IMR-90 (cell line): ENCODE measurements around the gene MRPS34. TPM values are rescaled to one million over a fixed set of nuclear protein-coding genes. Genes with fewer than 3 reads are reported as not detected.

Source experiments
- ATAC-seq: fragments of 200-7000 bp; cut with Tn5 transposase; 2 replicates; pipeline ENCODE4 v1.9.1; 2020; ENCODE audit warnings: low read depth, mild to moderate bottlenecking, moderate library complexity
- BruUV-seq: library from RNA; stranded (reverse); fragments of 400-500 nt; replicated peaks from 2 replicates; lab custom pipeline; 2021; lab: Mats Ljungman, UMichigan
- CTCF ChIA-PET: fragments of 300-600 bp; formaldehyde crosslinking; extraction: SDS; loops from one replicate; lab custom pipeline; 2021; ENCODE audit warnings: antibody characterized with exemption; lab: Yijun Ruan, JAX
- POLR2A ChIA-PET: fragments of 300-600 bp; sonication (Branson Sonifier 250); formaldehyde crosslinking; loops from one replicate; lab custom pipeline; 2022; ENCODE audit warnings: antibody characterized with exemption; ENCODE audit not compliant: unreplicated experiment; lab: Charles Lee
- DNase-seq: peaks from one replicate; pipeline ENCODE4 v3.0.0; 2013
- H2AFZ ChIP-seq: replicated peaks from 2 replicates; pipeline ENCODE3; 2013; ENCODE audit warnings: low read length, mild to moderate bottlenecking; ENCODE audit not compliant: poor library complexity
- H2AK5ac ChIP-seq: 2 replicates; pipeline ENCODE4 v1.6.1; 2013; ENCODE audit warnings: low read depth, low read length, inconsistent platforms
- H2AK9ac ChIP-seq: replicated peaks from 2 replicates; pipeline ENCODE3; 2013; ENCODE audit warnings: mild to moderate bottlenecking, low read depth, low read length, moderate library complexity; ENCODE audit not compliant: poor library complexity
- H2BK120ac ChIP-seq: 2 replicates; pipeline ENCODE4 v1.6.1; 2013; ENCODE audit warnings: low read depth, low read length, inconsistent platforms
- H2BK15ac ChIP-seq: 3 replicates; pipeline ENCODE4 v1.6.1; 2013; ENCODE audit warnings: low read depth, low read length, inconsistent platforms
- H2BK20ac ChIP-seq: 2 replicates; pipeline ENCODE4 v1.6.1; 2013; ENCODE audit warnings: low read depth, mild to moderate bottlenecking, inconsistent platforms, low read length, moderate library complexity
- H2BK5ac ChIP-seq: 2 replicates; pipeline ENCODE4 v1.6.1; 2013; ENCODE audit warnings: mild to moderate bottlenecking, low read depth, low read length, inconsistent platforms; ENCODE audit not compliant: poor library complexity, severe bottlenecking
- H3K14ac ChIP-seq: replicated peaks from 2 replicates; pipeline ENCODE4 v1.6.1; 2013; ENCODE audit warnings: low read depth, low read length, inconsistent platforms
- H3K18ac ChIP-seq: 2 replicates; pipeline ENCODE4 v1.6.1; 2013; ENCODE audit warnings: low read depth, low read length, control low read depth
- H3K23ac ChIP-seq: 2 replicates; pipeline ENCODE4 v1.6.1; 2013; ENCODE audit warnings: low read depth, low read length, inconsistent platforms
- H3K27ac ChIP-seq: 2 replicates; pipeline ENCODE4 v1.5.1; 2013; ENCODE audit warnings: mild to moderate bottlenecking, control low read depth, low read length; ENCODE audit not compliant: insufficient read depth
- H3K27me3 ChIP-seq: 2 replicates; pipeline ENCODE4 v1.6.1; 2013; ENCODE audit warnings: low read length; ENCODE audit not compliant: control insufficient read depth, insufficient read depth
- H3K36me3 ChIP-seq: 2 replicates; pipeline ENCODE4 v1.6.1; 2013; ENCODE audit warnings: low read length, mixed read lengths; ENCODE audit not compliant: control insufficient read depth, insufficient read depth
- H3K4ac ChIP-seq: 2 replicates; pipeline ENCODE4 v1.6.1; 2013; ENCODE audit warnings: low read depth, low read length, inconsistent platforms
- H3K4me1 ChIP-seq: 2 replicates; pipeline ENCODE4 v1.6.1; 2013; ENCODE audit warnings: low read length, mixed read lengths; ENCODE audit not compliant: control insufficient read depth, insufficient read depth
- H3K4me2 ChIP-seq: 2 replicates; pipeline ENCODE4 v1.6.1; 2013; ENCODE audit warnings: low read depth, mild to moderate bottlenecking, control low read depth, low read length, moderate library complexity
- H3K4me3 ChIP-seq: 2 replicates; pipeline ENCODE4 v1.5.1; 2013; ENCODE audit warnings: low read depth, mild to moderate bottlenecking, control low read depth, low read length, moderate library complexity; ENCODE audit not compliant: insufficient read depth
- H3K56ac ChIP-seq: 2 replicates; pipeline ENCODE4 v1.6.1; 2013; ENCODE audit warnings: low read length, inconsistent platforms; ENCODE audit not compliant: insufficient read depth; ENCODE audit errors: extremely low read depth
- H3K79me1 ChIP-seq, 2 experiments: 2 replicates each; pipeline ENCODE4 v1.6.1; 2013; ENCODE audit warnings: low read length in 2 of 2, inconsistent platforms in 1 of 2, low read depth in 1 of 2
- H3K9ac ChIP-seq: 2 replicates; pipeline ENCODE4 v1.6.1; 2013; ENCODE audit warnings: low read depth, low read length, control low read depth
- H3K9me1 ChIP-seq: 2 replicates; pipeline ENCODE4 v1.6.1; 2013; ENCODE audit warnings: low read length, inconsistent platforms; ENCODE audit not compliant: insufficient read depth
- H3K9me3 ChIP-seq: 2 replicates; pipeline ENCODE4 v1.6.1; 2013; ENCODE audit warnings: low read length; ENCODE audit not compliant: control insufficient read depth, insufficient read depth
- H4K20me1 ChIP-seq: 2 replicates; pipeline ENCODE4 v1.6.1; 2013; ENCODE audit warnings: low read length, inconsistent platforms; ENCODE audit not compliant: insufficient read depth
- H4K5ac ChIP-seq: 2 replicates; pipeline ENCODE4 v1.6.1; 2013; ENCODE audit warnings: mild to moderate bottlenecking, low read depth, low read length, control low read depth
- H4K8ac ChIP-seq, 2 experiments: 2 replicates each; pipeline ENCODE4 v1.6.1; 2013; ENCODE audit warnings: low read depth in 2 of 2, low read length in 2 of 2, control low read depth in 1 of 2, inconsistent platforms in 1 of 2
- H4K91ac ChIP-seq: 2 replicates; pipeline ENCODE4 v1.6.1; 2013; ENCODE audit warnings: low read depth, low read length, inconsistent platforms; ENCODE audit not compliant: insufficient read depth
- BHLHE40 ChIP-seq: fragments of 150-350 bp; IDR thresholded peaks from 2 replicates; pipeline ENCODE4 v1.6.1; 2016; ENCODE audit warnings: mild to moderate bottlenecking, low read depth, low read length
- CEBPB ChIP-seq: IDR thresholded peaks from 2 replicates; pipeline ENCODE4 v1.6.1; 2012; ENCODE audit warnings: low read depth, low read length, improper control_type of control experiment
- CHD1 ChIP-seq: IDR thresholded peaks from 2 replicates; pipeline ENCODE4 v1.6.1; 2012; ENCODE audit warnings: low read depth, low read length, improper control_type of control experiment
- FOS ChIP-seq: fragments of 150-350 bp; IDR thresholded peaks from 2 replicates; pipeline ENCODE4 v1.6.1; 2016; ENCODE audit warnings: low read depth, low read length
- MAFK ChIP-seq: IDR thresholded peaks from 2 replicates; pipeline ENCODE4 v1.6.1; 2012; ENCODE audit warnings: low read depth, low read length, improper control_type of control experiment
- MAZ ChIP-seq: IDR thresholded peaks from 2 replicates; pipeline ENCODE4 v1.6.1; 2012; ENCODE audit warnings: low read depth, mild to moderate bottlenecking, low read length, improper control_type of control experiment, moderate library complexity, borderline replicate concordance
- MXI1 ChIP-seq: IDR thresholded peaks from 2 replicates; pipeline ENCODE4 v1.6.1; 2012; ENCODE audit warnings: low read depth, mild to moderate bottlenecking, low read length, moderate library complexity, borderline replicate concordance
- NFE2L2 ChIP-seq: fragments of 150-350 bp; IDR thresholded peaks from 2 replicates; pipeline ENCODE4 v1.6.1; 2016; ENCODE audit warnings: low read depth, mild to moderate bottlenecking, low read length
- POLR2A ChIP-seq: IDR thresholded peaks from 2 replicates; pipeline ENCODE4 v1.6.1; 2012; ENCODE audit warnings: mild to moderate bottlenecking, low read depth, low read length
- RAD21 ChIP-seq: IDR thresholded peaks from 2 replicates; pipeline ENCODE4 v1.6.1; 2012; ENCODE audit warnings: low read length, improper control_type of control experiment
- RCOR1 ChIP-seq: IDR thresholded peaks from 2 replicates; pipeline ENCODE4 v1.6.1; 2012; ENCODE audit warnings: mild to moderate bottlenecking, low read length, improper control_type of control experiment; ENCODE audit not compliant: insufficient replicate concordance
- RFX5 ChIP-seq: IDR thresholded peaks from 2 replicates; pipeline ENCODE4 v1.8.0; 2012; ENCODE audit warnings: low read depth, mild to moderate bottlenecking, low read length, moderate library complexity
- SMC3 ChIP-seq: fragments of 150-350 bp; IDR thresholded peaks from 2 replicates; pipeline ENCODE4 v1.6.1; 2016; ENCODE audit warnings: low read depth, mild to moderate bottlenecking, antibody characterized with exemption, low read length, moderate library complexity
- WGBS, 2 experiments: methylation state at CpG; one replicate each; pipeline versions ENCODE4 v1.1.5 to v1.1.7; 2013; ENCODE audit warnings: missing lambda C conversion rate in 2 of 2; ENCODE audit not compliant: insufficient read length in 1 of 2; ENCODE audit errors: extremely low coverage in 2 of 2; 5-methylcytosine and 5-hydroxymethylcytosine counted together
- dilution Hi-C: fragments of 300-500 bp; cut with HindIII; formaldehyde crosslinking; loops from one replicate; pipeline ENCODE4 v1.14.3; 2018; ENCODE audit warnings: low sequenced_read_pairs; ENCODE audit not compliant: unreplicated experiment
- in situ Hi-C: fragments of 300-500 bp; cut with MboI; formaldehyde crosslinking; loops from 3 replicates; pipeline ENCODE4 v1.14.3; 2019; ENCODE audit warnings: low sequenced_read_pairs, inconsistent platforms, mixed read lengths
- intact Hi-C: fragments of 100-400 bp; cut with micrococcal nuclease; formaldehyde crosslinking; loops from 2 replicates; pipeline ENCODE4 v1.10.0; 2022
- polyA plus RNA-seq, 3 experiments: library from polyadenylated mRNA; depleted of rRNA; stranded (reverse); fragments of >200 nt; gene quantifications; 2 replicates each; pipeline ENCODE4 v1.2.3, GENCODE V29; 2012; ENCODE audit warnings: low replicate concordance in 1 of 3
- total RNA-seq: library from RNA; depleted of rRNA; stranded (reverse); fragments of >200 nt; gene quantifications from 2 replicates; pipeline ENCODE4 v1.2.3, GENCODE V29; 2012
- TF ChIP-seq, protein P1 (sequence below): fragments of 150-350 bp; IDR thresholded peaks from 2 replicates; pipeline ENCODE4 v1.6.1; 2017; ENCODE audit warnings: mild to moderate bottlenecking, antibody characterized with exemption, low read length, low read depth
- TF ChIP-seq, protein P2 (sequence below): fragments of 150-350 bp; IDR thresholded peaks from 2 replicates; pipeline ENCODE4 v1.6.1; 2016; ENCODE audit warnings: low read depth, mild to moderate bottlenecking, low read length, moderate library complexity, borderline replicate concordance
- TF ChIP-seq, protein P3 (sequence below): conservative IDR thresholded peaks from 2 replicates; pipeline ENCODE4 v1.5.1; 2012; ENCODE audit warnings: mild to moderate bottlenecking, low read depth, low read length, improper control_type of control experiment

The MRPS34 gene
- total and polyA plus RNA-seq, 2 of the 4 experiments (the other 2 are of a cell fraction): 68.5 to 80.4 TPM

GRCh38 chr16:1734123-1734522 is 38.8 kb downstream of the MRPS34 start:
- Histone ChIP-seq H3K9me1 (peaks cover 2% of the 10 kb centered on the region; the same call in 1 of the 2 replicates), H3K4ac (no peak overlapping the region), H3K79me1 (peaks cover 19 to 48% of the 10 kb centered on the region in 2 experiments; a peak in 3 of 4 replicates), H3K27me3 (no peaks in the 10 kb centered on the region), H3K18ac (no peak overlapping the region), H4K91ac (no peak overlapping the region), H2AK9ac (no peak overlapping the region), H2BK5ac (no peak overlapping the region), H3K4me2 (no peak overlapping the region), H2BK120ac (no peak overlapping the region), H2AK5ac (no peak overlapping the region), H4K20me1 (peaks cover 29% of the 10 kb centered on the region), H3K27ac (no peak overlapping the region), H3K4me1 (no peaks in the 10 kb centered on the region), H4K5ac (no peak overlapping the region), H3K23ac (no peak overlapping the region), H3K56ac (no peak overlapping the region), H4K8ac (no peak overlapping the region), H3K9ac (no peak overlapping the region), H3K4me3 (no peak overlapping the region), H2AFZ (peak overlapping the region; percentile 48), H3K14ac (no peak overlapping the region), H3K9me3 (no peaks in the 10 kb centered on the region), H2BK20ac (no peak overlapping the region), H3K36me3 (peaks cover 50% of the 10 kb centered on the region), H2BK15ac (no peak overlapping the region)
- dilution Hi-C loops (no loop called here), intact Hi-C loops (no loop called here), in situ Hi-C loops (no loop called here)
- ATAC-seq: no peak
- ChIA-PET CTCF (no interaction called here), POLR2A (no interaction called here)
- WGBS, 2 experiments: 96% methylated on average over 20 of the region's 22 CpGs; no CpG with 5 or more reads in 1 of the 2 experiments
- no TSS peak for BruUV-seq
- no peak for TF ChIP-seq RAD21
- TF ChIP-seq RCOR1: no peak
- TF ChIP-seq MAZ: no peak
- TF ChIP-seq, protein P1, sequence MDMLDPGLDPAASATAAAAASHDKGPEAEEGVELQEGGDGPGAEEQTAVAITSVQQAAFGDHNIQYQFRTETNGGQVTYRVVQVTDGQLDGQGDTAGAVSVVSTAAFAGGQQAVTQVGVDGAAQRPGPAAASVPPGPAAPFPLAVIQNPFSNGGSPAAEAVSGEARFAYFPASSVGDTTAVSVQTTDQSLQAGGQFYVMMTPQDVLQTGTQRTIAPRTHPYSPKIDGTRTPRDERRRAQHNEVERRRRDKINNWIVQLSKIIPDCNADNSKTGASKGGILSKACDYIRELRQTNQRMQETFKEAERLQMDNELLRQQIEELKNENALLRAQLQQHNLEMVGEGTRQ: no peak
- TF ChIP-seq MAFK: no peak
- no peak for TF ChIP-seq POLR2A
- TF ChIP-seq MXI1: no peak
- TF ChIP-seq RFX5: no peak
- TF ChIP-seq BHLHE40: no peak
- TF ChIP-seq, protein P2, sequence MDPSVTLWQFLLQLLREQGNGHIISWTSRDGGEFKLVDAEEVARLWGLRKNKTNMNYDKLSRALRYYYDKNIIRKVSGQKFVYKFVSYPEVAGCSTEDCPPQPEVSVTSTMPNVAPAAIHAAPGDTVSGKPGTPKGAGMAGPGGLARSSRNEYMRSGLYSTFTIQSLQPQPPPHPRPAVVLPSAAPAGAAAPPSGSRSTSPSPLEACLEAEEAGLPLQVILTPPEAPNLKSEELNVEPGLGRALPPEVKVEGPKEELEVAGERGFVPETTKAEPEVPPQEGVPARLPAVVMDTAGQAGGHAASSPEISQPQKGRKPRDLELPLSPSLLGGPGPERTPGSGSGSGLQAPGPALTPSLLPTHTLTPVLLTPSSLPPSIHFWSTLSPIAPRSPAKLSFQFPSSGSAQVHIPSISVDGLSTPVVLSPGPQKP: no peak
- TF ChIP-seq, protein P3, sequence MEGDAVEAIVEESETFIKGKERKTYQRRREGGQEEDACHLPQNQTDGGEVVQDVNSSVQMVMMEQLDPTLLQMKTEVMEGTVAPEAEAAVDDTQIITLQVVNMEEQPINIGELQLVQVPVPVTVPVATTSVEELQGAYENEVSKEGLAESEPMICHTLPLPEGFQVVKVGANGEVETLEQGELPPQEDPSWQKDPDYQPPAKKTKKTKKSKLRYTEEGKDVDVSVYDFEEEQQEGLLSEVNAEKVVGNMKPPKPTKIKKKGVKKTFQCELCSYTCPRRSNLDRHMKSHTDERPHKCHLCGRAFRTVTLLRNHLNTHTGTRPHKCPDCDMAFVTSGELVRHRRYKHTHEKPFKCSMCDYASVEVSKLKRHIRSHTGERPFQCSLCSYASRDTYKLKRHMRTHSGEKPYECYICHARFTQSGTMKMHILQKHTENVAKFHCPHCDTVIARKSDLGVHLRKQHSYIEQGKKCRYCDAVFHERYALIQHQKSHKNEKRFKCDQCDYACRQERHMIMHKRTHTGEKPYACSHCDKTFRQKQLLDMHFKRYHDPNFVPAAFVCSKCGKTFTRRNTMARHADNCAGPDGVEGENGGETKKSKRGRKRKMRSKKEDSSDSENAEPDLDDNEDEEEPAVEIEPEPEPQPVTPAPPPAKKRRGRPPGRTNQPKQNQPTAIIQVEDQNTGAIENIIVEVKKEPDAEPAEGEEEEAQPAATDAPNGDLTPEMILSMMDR: no peak
- no peak for TF ChIP-seq CHD1
- no peak for TF ChIP-seq CEBPB
- no peak for TF ChIP-seq FOS
- no peak for TF ChIP-seq SMC3
- TF ChIP-seq NFE2L2: no peak
- DNase-seq: no peak
